AML-193 (cell line): ENCODE results near the gene USP10.

Experiments
- DNase-seq, 2 experiments: peaks; one replicate each; lab custom pipeline; 2025; lab: John Stamatoyannopoulos, UW

The USP10 gene

DNA sequence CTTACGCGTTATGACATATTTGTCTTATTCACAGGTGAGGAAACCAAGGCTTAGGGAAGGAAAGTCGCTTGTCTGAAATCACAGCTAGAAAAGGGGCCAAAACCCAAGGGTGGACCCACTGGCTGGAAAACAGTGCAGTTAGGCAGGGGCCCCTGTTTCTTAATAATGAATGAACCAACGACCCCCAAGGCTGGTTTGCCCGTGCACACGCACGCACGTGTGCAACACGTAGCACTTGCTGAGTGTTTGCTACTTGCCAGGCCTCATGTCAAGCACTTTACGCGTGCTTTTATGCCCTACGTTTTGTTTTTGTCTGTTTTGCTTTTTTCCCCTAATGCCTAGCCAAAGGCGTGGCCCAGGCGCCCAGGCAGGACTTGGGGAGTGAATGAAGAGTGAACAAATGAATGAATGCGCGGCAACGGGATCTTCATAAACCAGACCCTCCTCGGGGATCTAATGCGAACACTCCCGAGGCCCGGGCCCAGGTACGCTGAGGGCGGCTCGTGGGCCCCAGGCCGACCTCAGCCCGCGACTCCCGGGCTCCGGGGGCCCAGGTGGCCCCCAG lies 571 bp upstream of the USP10 start:
- DNase-seq = no peak

DNA sequence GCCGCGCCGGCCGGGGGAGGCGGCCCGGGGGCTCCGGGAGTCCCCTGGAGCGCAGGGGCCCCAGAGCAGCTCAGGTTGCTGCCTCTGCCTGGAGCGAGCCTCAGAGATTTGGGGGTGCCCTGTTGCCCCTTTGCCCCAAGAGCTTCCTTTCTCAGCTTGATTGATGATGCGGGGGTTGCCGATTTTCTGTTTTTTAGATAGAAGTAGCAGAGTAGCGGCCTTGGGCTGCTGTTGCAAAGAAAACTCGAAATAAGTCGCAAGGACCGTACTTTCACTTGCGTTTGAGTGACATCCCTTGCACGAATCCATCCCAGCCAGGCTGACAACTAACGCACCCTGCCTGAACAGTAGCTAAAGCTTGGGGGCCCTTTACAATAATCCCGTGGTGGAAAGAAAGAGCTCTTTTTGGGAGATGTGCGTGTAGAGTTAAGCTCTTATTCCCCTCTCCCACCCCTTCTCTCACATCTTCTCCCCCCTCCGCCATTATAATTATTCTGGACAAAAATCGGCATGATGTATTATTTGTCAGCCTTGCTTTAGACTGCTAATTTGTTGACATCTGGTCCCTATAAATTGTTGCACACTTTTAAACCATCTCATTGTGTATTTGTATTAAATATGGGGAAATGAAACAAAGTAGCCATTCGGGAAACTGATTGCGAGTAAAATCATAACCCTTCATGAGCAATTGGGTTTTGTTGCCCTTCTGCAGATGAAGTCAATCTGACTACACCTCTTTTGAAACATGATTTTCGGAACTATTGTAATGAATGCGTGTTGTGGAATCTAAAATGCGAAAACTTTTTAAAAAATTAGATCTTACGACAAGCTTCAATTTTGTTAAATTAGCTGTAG lies 873 bp downstream of the USP10 start:
- DNase-seq = no peak

DNA sequence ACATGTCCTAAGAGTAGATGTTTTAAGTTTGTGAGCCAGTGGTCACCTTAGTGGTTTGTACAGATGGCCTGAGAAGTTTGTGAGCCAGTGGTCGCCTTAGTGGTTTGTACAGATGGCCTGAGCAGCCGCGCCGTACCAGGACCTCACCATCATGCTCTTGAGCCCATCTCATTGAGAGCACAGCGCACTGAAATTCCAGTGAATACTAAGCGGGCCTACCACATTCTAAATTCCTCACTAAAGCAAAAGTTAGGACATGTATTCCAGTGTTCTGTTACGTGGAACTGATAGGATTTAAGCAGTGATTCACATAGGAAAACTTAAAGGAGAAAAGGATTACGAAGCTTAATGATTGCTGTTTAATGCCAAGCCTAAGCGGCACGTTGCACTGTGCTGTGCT lies 3.9 kb downstream of the USP10 start:
- DNase-seq = no peak

DNA sequence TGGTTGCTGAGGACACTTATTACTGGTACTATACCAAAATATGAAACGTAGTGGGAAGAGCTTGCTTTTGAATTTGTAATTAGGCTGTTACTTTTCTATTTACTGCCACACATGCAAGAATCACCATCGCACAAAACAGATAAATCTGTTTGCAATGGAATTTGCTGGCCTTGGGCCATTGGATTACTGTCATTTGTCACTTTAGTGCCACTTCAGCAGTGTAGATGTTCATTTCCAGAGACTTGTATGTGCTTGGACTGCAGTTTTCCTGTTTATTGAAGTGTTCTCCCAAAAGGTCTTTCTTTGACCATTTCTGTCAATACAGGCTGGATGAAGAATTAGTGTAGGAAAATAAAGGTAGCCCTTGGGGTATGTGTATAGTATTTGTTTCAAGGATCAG lies 4.5 kb downstream of the USP10 start:
- DNase-seq = no peak

DNA sequence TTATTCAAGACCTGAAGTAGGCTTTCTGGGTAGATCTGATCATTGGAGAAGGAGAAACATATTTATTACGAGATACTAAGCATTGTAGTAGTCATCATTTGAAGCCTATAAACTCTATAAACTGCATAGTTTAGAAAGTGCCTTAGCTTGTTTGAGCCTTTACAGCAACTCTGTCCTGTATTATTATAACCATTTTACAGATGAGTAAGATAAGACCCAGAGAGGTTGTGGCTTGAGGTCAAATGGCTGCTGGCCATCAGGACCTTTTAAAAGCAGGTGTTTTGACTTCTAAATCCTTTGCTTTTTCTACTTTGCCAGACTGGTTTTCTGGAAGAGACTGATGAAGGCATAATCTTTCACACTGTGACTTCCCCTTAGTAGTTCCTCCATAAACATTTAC lies 7.1 kb downstream of the USP10 start:
- DNase-seq = peak in 1 of 2 experiments; percentile 21

DNA sequence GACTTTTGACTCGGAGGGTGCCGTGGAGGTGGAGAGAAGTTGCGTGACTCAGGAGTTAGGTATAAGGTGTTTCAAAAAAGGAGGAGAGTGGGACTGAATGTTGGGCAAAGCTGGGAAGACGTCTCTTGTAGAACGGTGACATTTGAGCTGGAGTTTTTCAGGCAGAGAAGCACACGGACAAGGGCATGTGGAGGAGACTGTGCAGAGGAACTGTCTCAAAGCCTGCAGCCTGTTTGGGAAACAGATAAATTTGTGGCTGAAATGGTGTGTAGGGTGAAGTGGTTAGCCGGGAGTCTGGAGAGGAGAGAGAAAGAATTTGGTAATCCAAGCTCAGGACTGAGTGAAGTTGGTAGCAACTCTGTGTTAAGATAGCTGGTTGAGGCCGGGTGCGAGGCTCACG lies 9.8 kb downstream of the USP10 start:
- DNase-seq = no peak

DNA sequence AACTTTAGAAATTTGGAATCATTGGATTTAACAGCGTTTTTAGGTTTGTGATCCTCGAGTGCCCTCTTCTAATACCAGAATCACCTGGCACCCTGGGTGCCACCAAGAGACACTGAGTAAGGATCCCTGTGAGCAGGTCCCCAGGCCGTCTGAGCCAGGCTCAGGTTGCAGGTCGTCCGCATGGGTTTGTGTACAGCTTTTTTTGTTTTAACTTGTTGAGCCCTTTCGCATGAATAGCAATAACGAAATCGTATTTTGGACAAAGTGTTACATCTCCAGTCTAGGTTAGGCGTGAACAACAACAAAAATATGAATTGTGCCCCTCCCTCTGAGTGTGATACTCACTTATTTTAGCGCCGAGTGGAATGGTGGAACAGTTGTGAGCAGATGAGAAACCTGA lies 10.9 kb downstream of the USP10 start:
- no peak for DNase-seq

DNA sequence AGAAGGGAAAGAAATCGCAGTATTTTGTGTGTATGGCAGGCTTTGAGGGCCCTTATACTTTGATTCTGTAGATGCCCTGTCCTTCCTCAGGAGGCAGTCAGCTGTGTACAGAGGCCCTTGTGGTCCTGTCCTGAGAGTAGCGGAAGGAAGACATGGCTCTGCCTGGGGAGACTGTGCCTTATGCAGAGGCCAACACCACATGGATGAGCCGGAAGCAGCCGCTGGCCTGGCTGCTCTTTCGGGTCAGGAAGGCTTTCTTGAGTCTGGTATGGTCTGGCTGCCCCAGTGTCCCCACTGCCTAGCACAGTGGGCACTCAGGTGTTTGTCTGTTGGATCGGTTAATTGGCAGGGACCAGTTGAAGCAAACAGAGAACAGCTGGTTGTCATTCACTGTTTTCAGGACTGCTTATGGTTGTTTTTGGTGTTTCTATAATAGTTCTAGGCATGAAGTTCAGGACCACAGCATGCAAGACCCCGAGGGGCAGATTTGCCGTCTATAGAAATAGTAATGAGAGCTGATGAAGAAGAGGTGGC lies 12.4 kb downstream of the USP10 start:
- DNase-seq = no peak

DNA sequence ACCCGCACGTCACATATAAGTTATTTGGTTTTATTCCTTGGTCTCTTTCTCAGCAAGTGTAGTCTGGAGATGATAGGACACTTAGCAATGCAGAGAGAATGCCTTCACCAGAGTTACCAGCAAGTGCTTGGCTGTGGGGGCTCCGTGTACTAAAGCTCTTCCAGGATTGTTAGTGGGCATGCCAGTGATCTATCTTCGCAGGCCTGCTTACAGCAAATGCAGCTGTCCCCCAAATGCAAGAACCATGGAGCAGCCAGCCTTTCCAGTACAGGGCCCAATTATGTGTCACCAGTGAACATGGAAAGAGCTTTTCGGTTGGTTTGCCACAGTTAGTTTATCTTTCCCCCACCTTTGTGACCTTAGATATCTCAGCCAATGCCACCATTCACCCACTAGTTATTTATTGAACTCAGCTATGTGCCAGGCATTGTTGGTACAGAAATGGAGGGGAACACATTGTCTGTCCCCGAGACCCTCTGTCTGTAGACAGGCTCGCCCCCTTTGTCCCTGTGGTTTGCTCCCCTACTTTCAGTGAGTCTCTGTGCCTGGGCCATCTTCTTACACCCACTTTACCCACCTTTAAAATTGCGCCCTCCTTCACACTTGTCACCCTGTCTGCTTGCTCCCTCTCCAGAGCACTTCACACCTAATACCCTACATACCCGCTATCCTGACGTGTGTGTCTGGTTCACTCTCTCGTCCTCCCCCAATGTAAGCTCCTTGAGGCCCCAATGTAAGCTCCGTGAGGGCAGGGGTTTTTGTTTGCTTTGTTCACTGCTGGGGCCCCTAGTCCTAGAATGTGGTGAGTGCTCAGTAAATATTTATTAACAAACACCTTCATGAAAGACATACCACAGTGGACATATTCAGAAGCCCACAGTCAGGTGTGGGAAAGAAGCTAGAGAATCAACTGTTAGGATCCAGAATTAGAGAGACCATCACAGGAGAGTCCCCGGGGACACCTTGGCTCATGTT lies 13.3 kb downstream of the USP10 start:
- no peak for DNase-seq

DNA sequence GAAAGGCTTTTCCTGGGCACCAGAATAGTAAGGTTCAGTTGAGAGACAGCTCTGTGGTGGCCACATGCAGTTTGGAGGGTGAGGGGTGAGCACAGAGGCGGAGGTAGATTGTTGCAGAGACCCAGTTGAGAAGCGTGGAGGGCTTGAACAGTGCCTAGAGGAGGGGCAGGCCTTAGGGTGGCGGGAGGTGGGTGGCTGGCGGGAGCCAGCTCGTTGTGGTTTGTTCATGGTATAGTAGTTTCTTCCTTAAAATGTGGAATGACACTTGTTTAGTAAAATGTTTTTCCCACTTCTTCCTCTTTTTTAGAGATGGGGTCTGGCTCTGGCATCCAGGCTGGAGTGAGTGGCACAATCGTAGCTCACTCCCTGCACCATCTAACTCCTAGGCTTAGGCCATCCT lies 14.2 kb downstream of the USP10 start:
- DNase-seq = peak in 1 of 2 experiments; percentile 11

DNA sequence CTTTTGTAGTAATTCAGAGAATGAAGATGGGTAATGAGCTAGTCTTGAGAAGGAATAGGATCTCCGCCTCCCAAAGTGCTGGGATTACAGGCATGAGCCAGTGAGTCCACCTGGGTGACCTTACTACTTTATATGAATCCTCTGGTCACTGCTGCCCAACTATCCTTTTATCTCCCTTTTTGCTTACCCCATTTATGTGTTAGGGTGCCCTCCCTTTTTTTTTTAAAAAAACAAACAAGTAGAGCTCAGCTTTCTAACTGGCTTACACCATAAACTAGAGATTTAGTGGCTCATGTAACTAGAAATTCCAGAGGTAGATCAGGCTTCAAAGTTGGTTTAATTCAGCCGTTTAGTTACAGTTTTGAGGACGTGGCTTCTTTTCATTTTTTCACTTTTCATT lies 15.6 kb downstream of the USP10 start:
- no peak for DNase-seq

DNA sequence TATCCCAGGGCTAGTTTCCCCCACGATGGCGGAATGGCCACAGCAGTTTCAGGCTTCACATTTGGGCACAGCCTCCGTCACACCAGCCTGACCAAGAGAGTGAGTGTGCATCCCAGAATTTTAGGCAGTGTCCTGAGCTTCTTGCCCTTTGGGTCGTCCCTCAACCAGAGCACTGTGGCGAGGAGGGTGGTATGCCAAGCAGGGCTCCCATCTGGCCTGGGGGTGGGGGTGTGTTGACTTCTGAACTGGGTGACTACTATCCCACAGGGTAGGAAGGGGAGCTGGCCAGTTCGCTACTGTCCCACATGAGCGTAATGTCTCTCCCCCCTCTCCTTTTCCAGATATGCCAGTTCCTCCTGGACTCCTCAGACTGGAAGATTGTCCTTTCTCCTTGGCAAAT lies 16.1 kb downstream of the USP10 start:
- DNase-seq = no peak

DNA sequence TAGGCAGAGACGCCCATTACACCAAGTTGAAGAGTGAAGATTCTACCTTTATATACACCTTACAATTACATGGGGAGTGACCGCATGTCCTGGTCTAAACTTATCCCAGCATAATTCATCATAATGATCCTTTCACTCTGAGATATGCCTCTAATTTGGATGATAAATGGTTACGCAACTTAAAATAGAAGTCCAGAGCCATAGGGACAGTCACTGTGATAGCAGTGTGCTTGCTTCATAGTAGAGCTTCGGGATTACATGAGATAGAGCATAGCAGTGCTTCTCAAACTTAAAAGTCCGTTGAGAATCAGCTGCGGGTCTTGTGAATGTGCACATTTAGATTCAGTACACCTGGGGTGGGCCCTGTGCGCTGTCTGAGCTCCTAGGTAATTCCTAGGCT lies 16.9 kb downstream of the USP10 start:
- no peak for DNase-seq

DNA sequence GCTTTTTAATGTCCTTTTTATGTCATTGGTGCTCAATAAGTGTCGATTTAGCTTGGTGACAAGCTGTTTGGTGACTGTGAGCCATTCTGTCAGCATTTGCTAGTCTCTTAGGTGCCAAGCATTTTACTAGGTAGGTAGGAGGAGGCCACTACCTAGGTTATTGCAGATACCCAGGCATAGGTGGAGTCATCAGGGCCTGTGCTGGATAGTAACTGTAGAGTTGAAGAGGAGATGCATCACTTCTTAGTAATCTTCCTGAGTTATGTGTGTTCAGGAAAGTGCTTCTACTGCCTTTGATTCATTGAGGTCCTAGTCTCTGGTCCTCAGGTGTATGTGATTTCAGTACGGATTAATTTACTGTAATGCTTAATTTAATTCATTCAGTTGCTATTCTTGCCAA lies 17.7 kb downstream of the USP10 start:
- no peak for DNase-seq

DNA sequence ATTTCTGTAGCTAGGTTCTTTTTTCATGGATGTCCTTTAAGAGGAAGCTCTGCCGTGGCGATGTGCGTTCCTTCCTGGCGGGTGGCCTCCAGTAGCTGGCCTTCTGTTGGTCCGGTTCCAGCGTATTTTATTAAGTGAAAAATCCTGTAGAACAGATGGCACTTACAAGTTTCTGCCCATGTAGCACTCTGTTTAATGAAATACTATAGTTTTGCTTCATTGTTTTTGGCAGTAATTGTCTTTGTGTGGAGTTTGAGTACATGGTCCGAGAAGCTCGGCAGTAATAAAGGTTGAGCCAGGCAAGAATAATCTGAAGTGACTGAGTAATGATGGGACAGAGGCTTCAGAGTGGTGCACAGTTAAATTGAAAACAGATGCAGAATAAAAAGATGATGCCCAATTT lies 20.4 kb downstream of the USP10 start:
- no peak for DNase-seq

DNA sequence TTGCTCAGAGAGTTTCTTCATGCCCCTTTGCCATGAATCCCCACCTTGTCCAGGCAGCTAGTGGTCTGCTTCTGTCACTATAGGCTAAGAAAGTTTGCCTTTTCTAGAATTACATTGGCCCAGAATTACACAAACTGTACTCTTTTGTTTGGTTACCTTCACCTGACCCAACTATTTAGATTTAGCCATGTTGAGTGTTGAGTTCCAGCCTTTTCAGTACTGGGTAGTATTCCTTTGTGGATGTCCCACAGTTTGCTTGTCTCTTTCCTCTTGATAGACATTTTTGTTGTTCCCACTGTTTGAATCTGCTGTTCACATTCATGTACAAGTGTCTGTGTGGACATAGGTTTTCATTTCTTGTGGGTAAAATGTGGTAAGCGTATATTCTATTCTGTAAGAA lies 22.3 kb downstream of the USP10 start:
- DNase-seq = no peak

DNA sequence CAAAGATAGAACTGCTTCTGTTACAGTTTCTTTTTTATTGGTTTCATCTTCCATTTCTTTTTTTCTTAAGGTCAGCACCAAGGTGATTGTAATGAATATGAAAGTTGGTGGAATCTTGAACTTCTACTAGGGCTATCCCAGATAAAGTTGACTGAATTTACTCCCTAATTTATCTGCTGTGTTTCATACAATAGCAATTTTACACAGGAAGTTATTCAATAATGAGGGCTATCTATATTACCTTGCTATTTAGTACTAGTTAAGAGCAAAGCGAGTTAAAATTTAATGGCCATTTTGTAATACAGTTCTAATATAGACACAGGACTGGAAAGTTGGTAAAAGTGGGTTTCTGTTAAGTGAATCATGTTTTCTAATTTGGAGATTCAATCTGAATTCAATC lies 24.1 kb downstream of the USP10 start:
- no peak for DNase-seq

DNA sequence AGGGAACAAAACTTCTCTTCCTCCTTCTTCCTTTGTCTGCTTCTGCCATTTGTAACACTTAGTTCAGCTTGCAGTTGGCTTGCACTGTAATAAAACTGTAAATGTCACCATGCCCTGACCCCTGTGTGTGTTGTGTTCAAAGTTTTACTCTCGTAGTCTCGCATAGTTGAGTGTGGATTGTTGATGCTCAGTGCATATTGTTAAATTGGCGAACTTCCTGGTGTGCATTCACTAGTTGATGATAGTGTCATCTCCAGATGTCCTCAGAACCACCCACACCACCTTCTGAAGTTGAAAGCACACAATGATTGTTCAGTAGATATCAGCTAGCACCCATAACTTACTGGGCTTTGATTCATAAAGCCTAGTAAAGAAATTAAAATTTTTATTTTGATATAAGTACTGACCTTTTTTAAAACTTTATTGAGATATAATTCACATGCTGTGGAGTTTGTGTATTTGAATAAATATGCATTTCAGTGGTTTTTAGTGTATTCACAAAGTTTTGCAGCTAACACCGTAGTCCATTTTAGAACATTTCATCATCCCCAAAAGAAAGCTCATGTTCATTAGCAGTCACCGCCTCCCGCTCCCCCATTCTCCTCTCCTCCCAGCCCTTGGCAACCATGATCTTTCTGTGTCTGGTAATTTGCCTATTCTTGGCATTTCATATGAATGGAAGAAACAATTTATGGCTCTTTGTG lies 25.0 kb downstream of the USP10 start:
- DNase-seq = no peak

DNA sequence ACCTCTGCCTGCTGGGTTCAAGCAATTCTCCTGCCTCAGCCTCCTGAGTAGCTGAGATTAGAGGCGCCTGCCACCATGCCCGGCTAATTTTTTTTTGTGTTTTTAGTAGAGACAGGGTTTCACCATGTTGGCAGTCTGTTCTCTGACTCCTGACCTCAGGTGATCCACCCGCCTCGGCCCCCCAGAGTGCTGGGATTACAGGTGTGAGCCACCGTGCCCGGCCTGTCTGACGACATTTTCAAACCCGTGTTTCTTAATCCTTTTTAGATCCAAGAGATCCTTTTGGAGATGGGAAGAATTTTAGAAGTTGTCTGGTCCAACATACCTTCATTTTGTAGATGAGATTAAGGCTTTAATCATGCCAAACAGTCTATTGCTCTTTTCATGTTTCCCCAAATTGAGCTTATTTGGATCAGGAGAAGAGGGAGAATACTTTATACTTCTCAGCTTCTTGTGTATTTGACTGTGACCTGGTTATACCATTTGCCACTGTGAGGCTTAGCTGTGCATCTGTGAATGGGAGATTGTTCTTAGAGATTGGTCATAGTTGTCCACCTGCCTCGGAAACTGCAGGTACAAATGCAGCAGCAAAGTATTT lies 25.8 kb downstream of the USP10 start:
- no peak for DNase-seq

DNA sequence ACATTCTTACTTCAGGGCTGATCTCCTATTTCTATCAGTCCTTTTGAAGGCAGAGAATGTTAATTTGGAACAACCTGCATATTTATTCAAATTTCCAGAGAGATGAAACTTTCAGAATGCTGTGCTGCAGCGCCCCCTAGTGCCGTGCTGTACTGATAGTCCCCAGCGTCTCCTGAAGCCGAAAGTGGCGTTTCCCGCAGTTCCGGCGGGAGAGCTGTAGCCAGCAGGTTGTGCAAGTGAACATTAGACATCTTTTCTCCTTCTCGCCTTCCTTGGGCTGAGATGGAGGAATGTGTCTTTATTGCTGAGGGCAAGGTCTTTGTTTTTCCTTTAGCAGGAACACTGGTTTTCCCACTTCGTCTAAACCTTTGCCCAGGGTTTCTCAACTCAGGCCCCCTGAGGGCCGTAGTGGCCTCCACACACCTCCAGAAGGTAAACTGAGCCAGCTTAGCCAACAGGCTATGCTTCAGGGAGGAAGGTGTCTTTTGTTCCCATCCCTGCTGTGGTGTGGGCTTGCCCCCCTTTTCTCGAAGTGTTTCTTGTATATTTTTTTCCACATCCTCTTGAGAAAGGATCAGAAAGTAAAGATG lies 26.4 kb downstream of the USP10 start:
- DNase-seq = peak; percentile 70 to 86
